ENCODE measurements around the gene RTP2.
A peak's percentile ranks its signal among the peaks of the same experiment; 100 is the strongest.

The RTP2 gene

GRCh38 chr3:187736418-187736871, 34.1 kb upstream of the RTP2 start:
- TF ChIP-seq POLR2A (IDR thresholded peaks at IDR 0.05; ENCODE audit: extremely low read depth, insufficient read length) (no peak), MYC (IDR thresholded peaks at IDR 0.05; ENCODE audit: low read depth, low read length) (no peak), MAX (IDR thresholded peaks at IDR 0.05; ENCODE audit: low read depth, low read length) (no peak), CTCF (IDR thresholded peaks at IDR 0.05; ENCODE audit: low read depth, low read length) (no peak)
- no peak overlapping the region for H3K4me3 ChIP-seq (ENCODE audit: low read depth, low read length)
- peak; percentile 35 for DNase-seq (ENCODE audit: low read depth)

- TF ChIP-seq POLR2A (IDR thresholded peaks at IDR 0.05; ENCODE audit: extremely low read depth, insufficient read length) = no peak
- TF ChIP-seq MYC (IDR thresholded peaks at IDR 0.05; ENCODE audit: low read depth, low read length) = no peak
- no peak for TF ChIP-seq CTCF (IDR thresholded peaks at IDR 0.05; ENCODE audit: low read depth, low read length)
- TF ChIP-seq MAX (IDR thresholded peaks at IDR 0.05; ENCODE audit: low read depth, low read length) = no peak
- DNase-seq (ENCODE audit: low read depth) = no peak
- no peak overlapping the region for H3K4me3 ChIP-seq (ENCODE audit: low read depth, low read length)
Measured at GRCh38 chr3:187735837-187736236, 33.5 kb upstream of the RTP2 start.

GRCh38 chr3:187735383-187735782, 33.0 kb upstream of the RTP2 start:
- no peak for DNase-seq (ENCODE audit: low read depth)
- TF ChIP-seq CTCF (IDR thresholded peaks at IDR 0.05; ENCODE audit: low read depth, low read length) (no peak), MAX (IDR thresholded peaks at IDR 0.05; ENCODE audit: low read depth, low read length) (no peak), MYC (IDR thresholded peaks at IDR 0.05; ENCODE audit: low read depth, low read length) (no peak), POLR2A (IDR thresholded peaks at IDR 0.05; ENCODE audit: extremely low read depth, insufficient read length) (no peak)
- H3K4me3 ChIP-seq (ENCODE audit: low read depth, low read length) = no peak overlapping the region

GRCh38 chr3:187734841-187735240, 32.5 kb upstream of the RTP2 start:
- no peak for TF ChIP-seq MYC (IDR thresholded peaks at IDR 0.05; ENCODE audit: low read depth, low read length)
- no peak for TF ChIP-seq MAX (IDR thresholded peaks at IDR 0.05; ENCODE audit: low read depth, low read length)
- TF ChIP-seq CTCF (IDR thresholded peaks at IDR 0.05; ENCODE audit: low read depth, low read length) = no peak
- TF ChIP-seq POLR2A (IDR thresholded peaks at IDR 0.05; ENCODE audit: extremely low read depth, insufficient read length) = no peak
- H3K4me3 ChIP-seq (ENCODE audit: low read depth, low read length) = no peak overlapping the region
- no peak for DNase-seq (ENCODE audit: low read depth)

- no peak for DNase-seq (ENCODE audit: low read depth)
- TF ChIP-seq POLR2A (IDR thresholded peaks at IDR 0.05; ENCODE audit: extremely low read depth, insufficient read length) (no peak), MYC (IDR thresholded peaks at IDR 0.05; ENCODE audit: low read depth, low read length) (no peak), CTCF (IDR thresholded peaks at IDR 0.05; ENCODE audit: low read depth, low read length) (no peak), MAX (IDR thresholded peaks at IDR 0.05; ENCODE audit: low read depth, low read length) (no peak)
- no peak overlapping the region for H3K4me3 ChIP-seq (ENCODE audit: low read depth, low read length)
Measured at GRCh38 chr3:187733371-187733770, 31.0 kb upstream of the RTP2 start.

GRCh38 chr3:187729598-187729997, 27.2 kb upstream of the RTP2 start:
- no peak overlapping the region for H3K4me3 ChIP-seq (ENCODE audit: low read depth, low read length)
- TF ChIP-seq POLR2A (IDR thresholded peaks at IDR 0.05; ENCODE audit: extremely low read depth, insufficient read length) = no peak
- no peak for TF ChIP-seq MYC (IDR thresholded peaks at IDR 0.05; ENCODE audit: low read depth, low read length)
- no peak for TF ChIP-seq MAX (IDR thresholded peaks at IDR 0.05; ENCODE audit: low read depth, low read length)
- TF ChIP-seq CTCF (IDR thresholded peaks at IDR 0.05; ENCODE audit: low read depth, low read length) = no peak
- no peak for DNase-seq (ENCODE audit: low read depth)
